GM19099 (cell line): ENCODE data around the gene MYCBPAP.
A peak's percentile ranks its signal among the peaks of the same experiment; 100 is the strongest.

Experiments
- POLR2A ChIP-seq: IDR thresholded peaks from 3 replicates; pipeline ENCODE4 v1.6.1; 2011; ENCODE audit warnings: low read depth; ENCODE audit not compliant: insufficient read length; ENCODE audit errors: extremely low read depth

MYCBPAP gene

DNA sequence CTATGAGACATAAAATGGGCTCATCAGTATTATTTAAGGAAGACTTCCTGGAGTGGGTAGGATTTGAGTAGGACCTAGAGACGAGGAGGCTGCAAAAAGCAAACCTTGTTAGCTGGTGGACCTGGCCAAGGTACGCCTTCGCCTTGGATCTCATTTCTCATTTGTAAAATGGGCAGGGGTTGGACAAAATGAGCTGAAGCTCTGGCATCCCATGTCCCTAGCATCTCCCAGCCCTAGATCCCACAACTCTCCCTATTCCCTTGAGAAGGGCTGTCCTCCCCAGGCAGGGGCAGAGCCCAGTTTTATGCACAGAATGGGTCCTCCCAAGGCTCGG is 38.4 kb downstream of the MYCBPAP start:
- no peak for TF ChIP-seq POLR2A

DNA sequence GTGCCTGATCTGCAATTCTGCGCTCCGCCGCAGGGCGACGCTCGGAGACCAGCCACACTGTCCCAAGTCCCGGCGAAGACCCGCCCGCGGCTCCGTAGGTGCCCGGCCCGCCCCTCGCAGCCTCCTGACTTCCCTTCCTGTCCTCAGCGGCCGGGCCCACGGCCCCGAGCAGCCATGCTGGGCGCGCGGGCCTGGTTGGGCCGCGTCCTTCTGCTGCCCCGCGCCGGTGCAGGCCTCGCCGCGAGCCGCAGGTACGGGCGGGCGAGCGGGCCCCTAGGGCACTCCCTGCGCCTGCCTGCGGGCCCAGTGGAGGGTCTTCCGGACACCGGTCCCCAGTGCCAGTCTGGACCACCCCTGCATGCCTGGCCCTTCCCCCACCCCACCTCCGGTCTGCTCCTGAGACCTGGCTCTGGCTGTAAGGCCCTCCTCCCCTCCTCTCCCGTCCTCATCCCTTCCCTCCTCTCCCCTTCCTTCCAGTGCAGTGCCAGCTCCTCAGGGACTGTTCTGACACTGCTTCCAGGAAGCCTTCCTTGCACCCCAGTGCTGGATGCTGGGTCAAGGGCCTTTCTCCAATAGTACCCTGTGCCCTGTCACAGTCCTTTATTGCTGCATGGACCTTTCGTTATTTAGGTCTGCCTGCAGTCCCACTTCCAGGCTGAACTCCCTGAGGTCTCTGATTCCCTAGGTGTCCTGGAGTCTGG is 38.9 kb downstream of the MYCBPAP start, which contains the start of gene SPATA20:
TSS of gene SPATA20 (plus strand) at position 140 of the 701 bp plus-strand sequence. CDS start at position 175, 35 bp downstream.
- TF ChIP-seq POLR2A: peak; percentile 73

DNA sequence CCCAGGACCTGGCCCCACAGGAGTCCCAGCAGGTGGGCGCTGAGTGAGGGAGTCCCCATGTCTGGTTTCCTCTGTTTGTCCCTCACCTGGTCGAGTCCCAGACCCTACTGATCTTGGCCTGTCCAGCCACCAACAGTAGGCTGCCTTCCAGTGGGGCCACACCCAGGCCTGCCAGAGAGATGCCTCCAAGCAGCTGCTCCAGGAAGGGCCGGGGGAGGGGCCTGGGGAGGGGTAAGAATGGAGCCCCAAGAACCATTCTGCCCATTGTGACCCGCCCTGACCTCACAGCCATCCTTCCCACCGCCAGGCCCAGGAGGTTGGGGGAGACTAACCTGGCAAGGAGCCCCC is 39.5 kb downstream of the MYCBPAP start:
- no peak for TF ChIP-seq POLR2A

DNA sequence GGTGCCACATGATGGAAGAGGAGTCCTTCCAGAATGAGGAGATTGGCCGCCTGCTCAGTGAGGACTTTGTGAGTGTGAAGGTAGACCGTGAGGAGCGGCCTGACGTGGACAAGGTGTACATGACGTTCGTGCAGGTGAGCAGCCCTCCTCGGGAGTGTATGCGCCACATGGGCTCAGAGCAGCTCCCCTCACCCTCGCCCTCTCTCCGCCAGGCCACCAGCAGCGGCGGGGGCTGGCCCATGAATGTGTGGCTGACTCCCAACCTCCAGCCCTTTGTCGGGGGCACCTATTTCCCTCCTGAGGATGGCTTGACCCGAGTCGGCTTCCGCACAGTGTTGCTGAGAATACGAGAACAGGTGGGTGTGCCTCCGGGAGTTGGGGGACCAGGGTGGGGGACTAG is 40.6 kb downstream of the MYCBPAP start:
- no peak for TF ChIP-seq POLR2A

GRCh38 chr17:50549256-50549941 is 41.2 kb downstream of the MYCBPAP start:
- TF ChIP-seq POLR2A: no peak

DNA sequence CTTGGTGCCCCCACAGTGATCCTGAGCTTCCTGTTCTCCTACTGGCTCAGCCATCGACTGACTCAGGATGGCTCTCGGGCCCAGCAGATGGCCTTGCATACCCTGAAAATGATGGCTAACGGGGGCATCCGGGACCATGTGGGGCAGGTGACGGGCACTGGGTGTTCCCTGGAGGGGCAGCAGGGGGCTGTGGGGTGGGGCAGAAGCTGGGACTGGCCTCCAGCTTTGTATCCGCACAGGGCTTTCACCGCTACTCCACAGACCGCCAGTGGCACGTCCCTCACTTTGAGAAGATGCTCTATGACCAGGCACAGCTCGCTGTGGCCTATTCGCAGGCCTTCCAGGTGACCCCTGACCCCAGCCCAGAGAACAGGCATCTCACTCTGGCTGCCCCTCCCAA is 41.7 kb downstream of the MYCBPAP start:
- TF ChIP-seq POLR2A: no peak

- no peak for TF ChIP-seq POLR2A
Observed at GRCh38 chr17:50550661-50551432, 42.6 kb downstream of the MYCBPAP start.

DNA sequence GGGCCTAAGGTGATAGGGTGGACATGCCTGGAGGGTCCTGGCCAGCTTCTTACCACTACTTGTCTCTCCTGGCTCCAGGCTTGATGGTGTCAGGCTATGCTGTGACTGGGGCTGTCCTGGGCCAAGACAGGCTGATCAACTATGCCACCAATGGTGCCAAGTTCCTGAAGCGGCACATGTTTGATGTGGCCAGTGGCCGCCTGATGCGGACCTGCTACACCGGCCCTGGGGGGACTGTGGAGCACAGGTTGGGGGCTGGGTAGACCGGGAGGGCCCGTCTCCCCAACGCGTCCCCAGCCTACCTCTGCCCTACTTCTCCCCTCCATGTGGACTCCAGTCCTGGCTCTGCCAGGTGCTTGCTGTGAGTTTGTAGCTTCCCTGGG is 43.2 kb downstream of the MYCBPAP start:
- no peak for TF ChIP-seq POLR2A

DNA sequence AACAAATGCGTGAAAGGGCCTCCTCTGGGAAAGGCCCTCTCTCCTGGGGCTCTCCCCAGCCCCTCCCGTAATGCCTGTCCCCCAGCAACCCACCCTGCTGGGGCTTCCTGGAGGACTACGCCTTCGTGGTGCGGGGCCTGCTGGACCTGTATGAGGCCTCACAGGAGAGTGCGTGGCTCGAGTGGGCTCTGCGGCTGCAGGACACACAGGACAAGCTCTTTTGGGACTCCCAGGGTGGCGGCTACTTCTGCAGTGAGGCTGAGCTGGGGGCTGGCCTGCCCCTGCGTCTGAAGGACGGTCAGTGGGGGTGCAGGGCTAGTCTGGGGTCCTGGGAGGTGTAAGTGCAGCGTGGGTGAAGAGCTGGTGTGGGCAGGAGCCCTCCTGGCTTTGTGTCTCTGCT is 43.6 kb downstream of the MYCBPAP start:
- TF ChIP-seq POLR2A: no peak

DNA sequence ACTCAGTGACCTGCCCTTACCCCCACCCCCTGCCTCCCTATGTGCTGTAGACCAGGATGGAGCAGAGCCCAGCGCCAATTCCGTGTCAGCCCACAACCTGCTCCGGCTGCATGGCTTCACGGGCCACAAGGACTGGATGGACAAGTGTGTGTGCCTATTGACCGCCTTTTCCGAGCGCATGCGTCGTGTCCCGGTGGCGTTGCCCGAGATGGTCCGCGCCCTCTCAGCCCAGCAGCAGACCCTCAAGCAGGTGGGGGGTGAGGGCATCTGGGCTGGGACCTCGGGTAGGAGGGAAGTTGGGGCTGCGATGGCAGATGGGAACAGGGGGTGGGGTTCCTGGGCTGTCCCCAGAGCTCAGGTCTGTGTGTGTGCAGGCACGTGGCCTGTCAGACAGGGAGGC is 46.0 kb downstream of the MYCBPAP start:
- no peak for TF ChIP-seq POLR2A

- TF ChIP-seq POLR2A: no peak
Observed at GRCh38 chr17:50556803-50557202, 48.6 kb downstream of the MYCBPAP start.

DNA sequence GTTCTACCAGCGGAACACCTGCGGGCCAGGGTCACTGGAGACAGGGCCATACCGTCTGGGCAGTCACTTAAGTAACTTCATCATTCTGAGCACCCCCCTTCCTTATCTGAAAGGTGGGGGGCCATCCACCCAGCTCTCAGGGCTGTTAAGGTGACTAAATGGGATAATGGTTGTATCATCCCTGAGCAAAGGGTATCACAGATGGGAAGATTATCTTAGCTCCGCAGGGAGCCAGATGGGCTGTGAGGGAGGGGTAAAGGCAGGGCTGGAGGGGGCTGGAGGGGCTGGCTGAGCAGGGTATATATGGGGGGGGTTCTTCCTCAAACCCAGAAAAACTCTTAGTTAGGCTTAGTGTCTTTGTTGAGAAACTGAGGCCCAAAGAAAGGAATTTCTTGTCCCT is 49.4 kb downstream of the MYCBPAP start:
- TF ChIP-seq POLR2A: no peak

- TF ChIP-seq POLR2A: no peak
Observed at GRCh38 chr17:50558091-50558490, 49.9 kb downstream of the MYCBPAP start.

- TF ChIP-seq POLR2A: no peak
Observed at GRCh38 chr17:50558581-50558940, 50.3 kb downstream of the MYCBPAP start.

DNA sequence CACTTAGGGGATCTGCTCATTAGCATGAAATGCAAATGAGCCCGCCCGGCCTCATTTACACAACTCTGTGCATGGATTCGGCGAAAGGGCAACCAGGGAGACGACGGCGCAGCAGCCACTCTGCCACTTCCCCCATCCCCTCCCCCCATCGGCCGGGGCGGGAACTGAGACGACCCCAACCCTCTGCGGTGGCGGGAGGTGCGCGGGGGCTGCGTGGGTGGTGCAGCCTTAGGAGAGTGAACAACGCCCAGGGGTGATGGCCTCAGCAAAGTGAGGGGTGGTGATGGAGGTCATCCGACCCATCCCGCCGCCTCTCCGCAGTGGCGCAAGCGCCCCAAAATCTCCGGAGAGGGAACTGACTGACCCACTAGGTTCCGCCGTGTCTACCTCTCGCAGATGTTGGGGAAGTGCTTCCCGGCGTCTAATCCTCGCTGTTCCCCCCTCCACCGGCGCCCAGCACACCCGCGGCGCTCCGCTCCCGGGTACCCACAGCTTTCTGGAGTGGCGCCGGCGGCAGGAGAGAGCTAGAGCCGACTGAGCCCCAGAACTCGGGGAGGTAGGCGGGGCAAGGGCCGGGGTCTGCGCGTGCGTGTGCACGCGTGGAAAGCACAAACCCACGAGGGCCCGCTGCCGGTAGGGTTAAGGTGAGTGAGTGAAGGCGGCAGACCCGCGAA is 50.8 kb downstream of the MYCBPAP start:
- no peak for TF ChIP-seq POLR2A
